GM12878 (cell line): ENCODE results near the gene SLC44A3. TPM values are rescaled to one million over a fixed set of nuclear protein-coding genes. Genes with fewer than 3 reads are reported as not detected.

Experiments used
- ATF2 ChIP-seq: IDR thresholded peaks from 2 replicates; pipeline ENCODE4 v1.6.1; 2012; ENCODE audit warnings: low read length, inconsistent platforms
- CBFB ChIP-seq: IDR thresholded peaks from 2 replicates; pipeline ENCODE4 v1.6.1; 2016; ENCODE audit warnings: antibody characterized with exemption, low read depth
- HDGF ChIP-seq: fragments of 450-650 bp; IDR thresholded peaks from 2 replicates; pipeline ENCODE4 v1.6.1; 2016; ENCODE audit warnings: antibody characterized with exemption
- IKZF1 ChIP-seq: fragments of 450-650 bp; conservative IDR thresholded peaks from 2 replicates; pipeline ENCODE4 v1.6.1; 2017; ENCODE audit warnings: antibody characterized with exemption, mild to moderate bottlenecking
- IKZF2 ChIP-seq, 2 experiments: fragments of 450-650 bp; IDR thresholded peaks; 2 replicates each; pipeline ENCODE4 v1.6.1; 2017; ENCODE audit warnings: mild to moderate bottlenecking in 2 of 2, moderate library complexity in 2 of 2
- KLF5 ChIP-seq: fragments of 450-650 bp; IDR thresholded peaks from 2 replicates; pipeline ENCODE4 v1.6.1; 2014; ENCODE audit warnings: mild to moderate bottlenecking; ENCODE audit not compliant: partially characterized antibody
- MEF2A ChIP-seq: IDR thresholded peaks from 2 replicates; pipeline ENCODE4 v1.6.1; 2011; ENCODE audit warnings: low read depth, mild to moderate bottlenecking, low read length, moderate library complexity; ENCODE audit not compliant: insufficient read depth
- NFIC ChIP-seq: IDR thresholded peaks from 2 replicates; pipeline ENCODE4 v1.6.1; 2012; ENCODE audit warnings: low read depth, mild to moderate bottlenecking, inconsistent platforms, low read length, moderate library complexity
- NKRF ChIP-seq: fragments of 450-650 bp; conservative IDR thresholded peaks from 2 replicates; pipeline ENCODE4 v1.6.1; 2017; ENCODE audit warnings: mild to moderate bottlenecking, moderate library complexity
- RBBP5 ChIP-seq: fragments of 200-600 bp; sonication (generic); conservative IDR thresholded peaks from 2 replicates; pipeline ENCODE4 v1.6.1; 2016
- polyA plus RNA-seq, 11 experiments: library from polyadenylated mRNA; depleted of rRNA in 4 of 11; unstranded in 6 of 11; stranded (reverse) in 5 of 11; fragments of >200 nt; fragmentation: Nextera tagmentation in 4 of 11; fragmentation: Illumina TruSeq in 1 of 11; extraction: Ambion mirVana in 4 of 11; extraction: Trizol in 1 of 11; gene quantifications; 1 replicate in 1 of 11; 2 replicates in 10 of 11; pipeline versions ENCODE4 v1.2.1 to v1.2.3, GENCODE V29; 2011 to 2016; ENCODE audit warnings: inconsistent platforms in 2 of 11, missing spikeins in 2 of 11, low read depth in 1 of 11
- total RNA-seq, 4 experiments: library from RNA; depleted of rRNA in 3 of 4; stranded (reverse); fragments of >200 nt in 3 of 4; fragmentation: Illumina TruSeq in 1 of 4; extraction: Trizol in 1 of 4; gene quantifications; 2 replicates each; pipeline versions ENCODE4 v1.2.1 to v1.2.3, GENCODE V29; 2013 to 2021

The SLC44A3 gene
- total and polyA plus RNA-seq, 10 of the 15 experiments (the other 5 are each of a cell fraction or from before 2014, with no cell fraction given): not detected

- TF ChIP-seq RBBP5: no peak
- TF ChIP-seq IKZF2 (IDR thresholded peaks at IDR 0.05): peak in 1 of 2 experiments; percentile 30; a peak in 2 of 4 replicates
- 0 out of 2 replicates have a peak, but pooled peaks have one; percentile 22 for TF ChIP-seq MEF2A
- no peak for TF ChIP-seq KLF5
- 0 out of 2 replicates have a peak, but pooled peaks have one; percentile 35 for TF ChIP-seq ATF2
- peak; percentile 37; the same call in 1 of the 2 replicates for TF ChIP-seq NFIC
- no peak for TF ChIP-seq NKRF
- TF ChIP-seq HDGF: no peak
- no peak for TF ChIP-seq CBFB
- peak; percentile 34; the same call in 1 of the 2 replicates for TF ChIP-seq IKZF1
Observed at GRCh38 chr1:94792473-94793295, 27.5 kb upstream of the SLC44A3 start (continued).
